MM.1S (cell line): Measurements from ENCODE around the gene ECSIT.
A peak's percentile ranks its signal among the peaks of the same experiment; 100 is the strongest.

Experiments
- DNase-seq: peaks from one replicate; pipeline ENCODE4 v3.0.0-alpha.2; 2015
- H2AFZ ChIP-seq: fragments of 300-600 bp; sonication (generic); 2 replicates; pipeline ENCODE4 v1.6.0; 2016; ENCODE audit warnings: antibody characterized with exemption, low read length
- H3F3A ChIP-seq: fragments of 300-600 bp; sonication (generic); 2 replicates; pipeline ENCODE4 v1.6.1; 2016; ENCODE audit warnings: mild to moderate bottlenecking, antibody characterized with exemption, low read length, moderate library complexity, mixed read lengths; ENCODE audit not compliant: insufficient read depth
- H3K27ac ChIP-seq: fragments of 300-600 bp; sonication (generic); 2 replicates; pipeline ENCODE4 v1.5.1; 2016; ENCODE audit warnings: mild to moderate bottlenecking, low read length
- H3K27me3 ChIP-seq: fragments of 300-600 bp; sonication (generic); replicated peaks from 2 replicates; pipeline ENCODE4 v1.6.0; 2016; ENCODE audit warnings: low read length; ENCODE audit not compliant: insufficient read depth
- H3K36me3 ChIP-seq: fragments of 300-600 bp; sonication (generic); replicated peaks from 2 replicates; pipeline ENCODE4 v1.6.1; 2016; ENCODE audit warnings: mild to moderate bottlenecking, low read length, mixed read lengths; ENCODE audit not compliant: insufficient read depth
- H3K4me1 ChIP-seq: fragments of 300-600 bp; sonication (generic); 2 replicates; pipeline ENCODE4 v1.6.1; 2016; ENCODE audit warnings: low read length, mixed read lengths
- H3K4me2 ChIP-seq: fragments of 300-600 bp; sonication (generic); 2 replicates; pipeline ENCODE4 v1.6.0; 2016; ENCODE audit warnings: low read depth, low read length
- H3K4me3 ChIP-seq: fragments of 300-600 bp; sonication (generic); 2 replicates; pipeline ENCODE4 v1.5.1; 2016; ENCODE audit warnings: low read length, mixed read lengths
- H3K79me2 ChIP-seq: fragments of 300-600 bp; sonication (generic); 2 replicates; pipeline ENCODE4 v1.6.1; 2016; ENCODE audit warnings: mixed run types, low read length, mixed read lengths
- H3K9ac ChIP-seq: fragments of 300-600 bp; sonication (generic); 2 replicates; pipeline ENCODE4 v1.6.1; 2016; ENCODE audit warnings: low read length, mixed read lengths
- H3K9me2 ChIP-seq: fragments of 300-600 bp; sonication (generic); replicated peaks from 2 replicates; pipeline ENCODE4 v1.6.1; 2016; ENCODE audit warnings: mild to moderate bottlenecking, low read length, mixed read lengths; ENCODE audit not compliant: insufficient read depth
- H3K9me3 ChIP-seq: fragments of 300-600 bp; sonication (generic); replicated peaks from 2 replicates; pipeline ENCODE4 v1.6.1; 2016; ENCODE audit warnings: mild to moderate bottlenecking, low read length, mixed read lengths; ENCODE audit not compliant: insufficient read depth
- H4K20me1 ChIP-seq: fragments of 300-600 bp; sonication (generic); 2 replicates; pipeline ENCODE4 v1.6.1; 2016; ENCODE audit warnings: mild to moderate bottlenecking, low read length, moderate library complexity, mixed read lengths; ENCODE audit not compliant: insufficient read depth
- EZH2 ChIP-seq: fragments of 300-600 bp; sonication (generic); optimal IDR thresholded peaks from 2 replicates; pipeline ENCODE3; 2017; ENCODE audit warnings: low read depth, mild to moderate bottlenecking, antibody characterized with exemption, low read length, mixed read lengths
- EZH2phosphoT487 ChIP-seq: fragments of 300-600 bp; sonication (generic); IDR thresholded peaks from 2 replicates; pipeline ENCODE4 v1.6.1; 2018; ENCODE audit warnings: antibody characterized with exemption, low read length
- TF ChIP-seq, protein P1 (sequence below): fragments of 300-600 bp; sonication (generic); IDR thresholded peaks from 2 replicates; pipeline ENCODE4 v1.5.1; 2016; ENCODE audit warnings: antibody characterized with exemption, low read length, mixed read lengths

ECSIT gene

DNA sequence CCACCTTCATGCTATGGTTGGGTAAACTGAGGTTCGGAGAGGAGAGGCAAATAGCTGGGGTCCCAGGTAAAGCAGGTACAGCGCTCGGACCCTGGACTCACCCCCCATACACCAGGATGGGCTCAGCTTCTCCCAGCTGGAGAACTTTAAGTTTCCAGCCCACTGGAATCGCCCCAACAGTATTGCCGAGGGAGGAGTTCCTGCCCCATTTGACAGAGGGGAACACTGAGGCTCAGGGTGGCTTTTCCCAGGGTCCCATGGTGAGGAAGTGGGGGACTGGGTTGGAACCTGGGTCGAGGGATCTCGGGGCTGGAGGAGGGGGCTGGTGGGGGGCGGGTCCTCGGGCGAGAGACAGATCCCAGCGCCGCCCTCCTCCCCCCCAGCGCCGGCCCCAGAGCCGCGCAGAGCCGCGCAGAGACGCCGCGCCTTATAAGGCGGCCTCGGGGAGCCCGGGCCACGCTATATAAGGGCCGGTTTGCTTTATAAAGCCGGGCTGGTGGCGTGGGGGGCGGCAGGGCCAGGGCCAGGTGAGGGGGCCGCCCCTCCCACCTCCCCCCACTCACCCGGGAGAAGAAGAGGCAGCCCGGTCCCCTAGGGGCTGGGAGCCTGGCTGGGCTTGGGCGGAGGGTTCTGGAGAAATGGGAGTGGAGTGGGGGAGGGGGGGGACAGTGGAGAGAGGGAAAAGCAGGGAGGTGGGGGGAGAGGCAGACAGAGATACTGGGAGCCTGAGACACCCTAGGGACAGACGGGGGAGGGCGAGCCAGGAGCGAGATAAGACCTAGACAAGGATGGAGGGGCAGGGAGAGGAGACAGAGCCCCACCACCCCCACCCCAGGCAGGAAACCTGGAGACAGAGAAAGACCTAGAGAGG, 10.8 kb upstream of the ECSIT start:
- no peak for DNase-seq

DNA sequence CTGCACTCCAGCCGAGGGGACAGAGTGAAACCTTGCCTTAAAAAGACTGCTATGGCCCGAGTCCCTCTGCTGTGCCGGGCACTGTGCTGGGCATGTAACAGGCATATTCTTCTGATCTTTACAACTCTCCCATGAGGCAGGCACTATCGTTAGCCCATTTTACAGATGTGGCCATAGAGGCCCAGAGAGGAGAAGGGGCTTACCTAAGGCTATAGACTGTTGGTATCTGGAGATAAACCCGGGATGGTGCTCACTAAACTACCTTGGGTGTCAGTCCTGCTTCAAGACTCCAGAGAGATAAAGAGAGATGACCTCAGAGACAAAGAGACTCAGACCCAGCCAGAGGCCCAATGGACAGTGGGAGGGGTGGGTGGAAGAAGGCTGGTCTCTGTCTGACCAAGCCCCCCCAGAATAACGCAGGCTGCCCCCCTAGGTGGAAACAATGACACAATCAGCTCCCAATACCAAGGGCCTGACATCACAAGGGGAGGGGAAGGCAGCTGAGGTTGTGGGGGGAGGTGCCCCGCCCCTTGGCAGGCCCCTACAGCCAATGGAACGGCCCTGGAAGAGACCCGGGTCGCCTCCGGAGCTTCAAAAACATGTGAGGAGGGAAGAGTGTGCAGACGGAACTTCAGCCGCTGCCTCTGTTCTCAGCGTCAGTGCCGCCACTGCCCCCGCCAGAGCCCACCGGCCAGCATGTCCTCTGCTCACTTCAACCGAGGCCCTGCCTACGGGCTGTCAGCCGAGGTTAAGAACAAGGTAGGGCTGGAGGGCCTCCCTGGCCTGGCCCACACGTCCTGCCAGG, 9.5 kb upstream of the ECSIT start, which contains the start of gene CNN1:
Gene CNN1 (plus strand): TSS at position 620 of the 805 bp plus-strand sequence. CDS start 77 bp downstream, at position 697.
- DNase-seq = no peak
- Histone ChIP-seq H3K9me3 (no peaks in the 10 kb centered on the region), H3K27me3 (peaks cover 43% of the 10 kb centered on the region), H3K27ac (no peak within 1 kb of the TSS), H3K4me3 (no peak within 1 kb of the TSS), H3K9ac (no peak within 1 kb of the TSS), H3K79me2 (no peaks in the 10 kb centered on the region), H3K4me2 (no peak within 1 kb of the TSS), H3K9me2 (no peaks in the 10 kb centered on the region), H3K4me1 (peaks cover 3% of the 10 kb centered on the region; the same call in 1 of the 2 replicates), H4K20me1 (no peaks in the 10 kb centered on the region), H3F3A (peaks cover 8% of the 10 kb centered on the region; the same call in 1 of the 2 replicates), H2AFZ (no peak within 1 kb of the TSS), H3K36me3 (no peaks in the 10 kb centered on the region)
- TF ChIP-seq EZH2phosphoT487 = no peak
- TF ChIP-seq, protein P1, sequence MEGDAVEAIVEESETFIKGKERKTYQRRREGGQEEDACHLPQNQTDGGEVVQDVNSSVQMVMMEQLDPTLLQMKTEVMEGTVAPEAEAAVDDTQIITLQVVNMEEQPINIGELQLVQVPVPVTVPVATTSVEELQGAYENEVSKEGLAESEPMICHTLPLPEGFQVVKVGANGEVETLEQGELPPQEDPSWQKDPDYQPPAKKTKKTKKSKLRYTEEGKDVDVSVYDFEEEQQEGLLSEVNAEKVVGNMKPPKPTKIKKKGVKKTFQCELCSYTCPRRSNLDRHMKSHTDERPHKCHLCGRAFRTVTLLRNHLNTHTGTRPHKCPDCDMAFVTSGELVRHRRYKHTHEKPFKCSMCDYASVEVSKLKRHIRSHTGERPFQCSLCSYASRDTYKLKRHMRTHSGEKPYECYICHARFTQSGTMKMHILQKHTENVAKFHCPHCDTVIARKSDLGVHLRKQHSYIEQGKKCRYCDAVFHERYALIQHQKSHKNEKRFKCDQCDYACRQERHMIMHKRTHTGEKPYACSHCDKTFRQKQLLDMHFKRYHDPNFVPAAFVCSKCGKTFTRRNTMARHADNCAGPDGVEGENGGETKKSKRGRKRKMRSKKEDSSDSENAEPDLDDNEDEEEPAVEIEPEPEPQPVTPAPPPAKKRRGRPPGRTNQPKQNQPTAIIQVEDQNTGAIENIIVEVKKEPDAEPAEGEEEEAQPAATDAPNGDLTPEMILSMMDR = no peak
- no peak for TF ChIP-seq EZH2

More for the DNA sequence above, 10.8 kb upstream of the ECSIT start:
- Histone ChIP-seq H3K36me3 (no peaks in the 10 kb centered on the region), H3K9me3 (no peaks in the 10 kb centered on the region), H4K20me1 (no peaks in the 10 kb centered on the region), H3K9me2 (no peaks in the 10 kb centered on the region), H3K4me2 (no peak overlapping the region), H3K9ac (no peak overlapping the region), H3K4me3 (no peak overlapping the region), H2AFZ (no peak overlapping the region), H3K27ac (no peak overlapping the region), H3K4me1 (peaks cover 3% of the 10 kb centered on the region; the same call in 1 of the 2 replicates), H3K27me3 (peaks cover 45% of the 10 kb centered on the region), H3K79me2 (no peaks in the 10 kb centered on the region), H3F3A (peaks cover 7% of the 10 kb centered on the region; the same call in 1 of the 2 replicates)
- TF ChIP-seq, protein P1 = no peak

DNA sequence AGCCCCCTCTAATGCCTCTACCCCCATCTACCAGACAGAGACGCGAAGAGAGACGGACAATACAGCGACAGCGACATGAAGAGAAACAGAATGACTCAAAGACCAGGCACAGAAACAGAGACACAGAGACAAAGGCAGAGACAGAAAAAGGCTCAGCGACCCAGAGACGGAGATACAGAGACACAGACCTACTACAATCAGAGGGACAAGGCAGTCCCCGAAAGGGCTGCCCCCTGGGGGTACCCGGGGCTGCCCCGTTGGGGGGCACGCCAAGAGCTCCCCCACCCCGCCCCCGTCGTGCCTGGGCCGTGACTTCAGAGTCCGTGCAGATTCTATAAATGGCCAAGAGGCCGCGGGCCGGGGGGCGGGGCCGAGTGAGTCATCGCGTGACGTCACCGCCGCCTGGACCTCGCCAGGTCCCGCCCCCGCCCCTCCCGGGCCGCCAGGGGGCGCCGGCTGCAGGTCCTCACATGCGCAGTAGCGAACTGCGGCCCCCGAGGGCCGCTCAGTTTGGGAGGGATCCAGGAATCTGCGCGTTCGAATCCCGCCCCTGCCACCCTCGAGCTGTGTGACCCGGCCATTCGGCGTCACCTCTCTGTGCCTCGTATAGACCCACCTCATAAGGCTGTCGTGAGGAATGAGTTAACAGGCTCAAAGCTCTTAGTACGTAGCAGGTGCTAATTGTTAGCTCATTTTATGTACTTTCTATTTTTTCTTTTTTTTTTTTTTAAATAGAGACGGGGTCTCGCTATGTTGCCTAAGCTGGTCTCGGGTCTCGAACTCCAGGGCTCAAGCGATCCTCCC, 7.1 kb upstream of the ECSIT start:
- H3K27me3 ChIP-seq = peaks cover 35% of the 10 kb centered on the region
- TF ChIP-seq, protein P1 = peak; percentile 80
- TF ChIP-seq EZH2 = no peak
- H3K27ac ChIP-seq = no peak overlapping the region
- H3K9ac ChIP-seq = no peak overlapping the region
- peaks cover 8% of the 10 kb centered on the region; the same call in 1 of the 2 replicates for H3F3A ChIP-seq
- H3K9me3 ChIP-seq = no peaks in the 10 kb centered on the region
- no peaks in the 10 kb centered on the region for H3K79me2 ChIP-seq
- no peaks in the 10 kb centered on the region for H4K20me1 ChIP-seq
- peak overlapping the region; percentile 77 for H2AFZ ChIP-seq
- peaks cover 3% of the 10 kb centered on the region; the same call in 1 of the 2 replicates for H3K4me1 ChIP-seq
- H3K4me2 ChIP-seq = peak overlapping the region; percentile 78
- H3K4me3 ChIP-seq = peak overlapping the region; percentile 55
- H3K9me2 ChIP-seq = no peaks in the 10 kb centered on the region
- no peaks in the 10 kb centered on the region for H3K36me3 ChIP-seq
- peak; percentile 90 for DNase-seq
